ENCODE results near the gene ADCY9.

Gene ADCY9

DNA sequence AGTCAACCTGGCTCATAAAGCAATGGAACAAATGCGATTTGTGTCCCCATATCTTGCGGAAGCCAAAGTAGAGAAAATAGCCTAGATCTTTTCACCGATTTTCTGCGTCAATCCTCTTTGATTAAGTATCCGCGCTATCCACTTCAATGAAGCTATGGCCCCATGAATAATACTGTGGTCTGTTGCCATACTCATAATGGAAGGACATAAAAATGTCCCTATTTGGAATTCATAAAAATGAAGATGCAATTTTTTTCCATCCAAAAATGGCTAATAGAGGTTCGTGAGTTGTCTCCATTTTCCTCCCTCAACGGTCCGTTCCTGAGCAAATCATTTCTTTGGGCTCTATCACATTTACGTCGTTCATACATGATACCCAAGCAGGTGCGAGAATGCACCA is 25.4 kb upstream of the ADCY9 start:
- Histone ChIP-seq H3K9me3 (ENCODE audit: control insufficient read depth, insufficient read depth, low read depth, low read length) (peaks cover 13% of the 10 kb centered on the region), H3K27me3 (ENCODE audit: control insufficient read depth, insufficient read depth, low read length) (peaks cover 7% of the 10 kb centered on the region), H3K9ac (ENCODE audit: low read length) (no peak overlapping the region), H3K4me1 (ENCODE audit: control insufficient read depth, insufficient read depth, low read length) (no peaks in the 10 kb centered on the region), H3K27ac (ENCODE audit: low read depth, low read length) (no peak overlapping the region), H3K4me3 (ENCODE audit: low read depth, low read length) (no peak overlapping the region), H3K36me3 (ENCODE audit: control insufficient read depth, insufficient read depth, low read length) (no peaks in the 10 kb centered on the region)

DNA sequence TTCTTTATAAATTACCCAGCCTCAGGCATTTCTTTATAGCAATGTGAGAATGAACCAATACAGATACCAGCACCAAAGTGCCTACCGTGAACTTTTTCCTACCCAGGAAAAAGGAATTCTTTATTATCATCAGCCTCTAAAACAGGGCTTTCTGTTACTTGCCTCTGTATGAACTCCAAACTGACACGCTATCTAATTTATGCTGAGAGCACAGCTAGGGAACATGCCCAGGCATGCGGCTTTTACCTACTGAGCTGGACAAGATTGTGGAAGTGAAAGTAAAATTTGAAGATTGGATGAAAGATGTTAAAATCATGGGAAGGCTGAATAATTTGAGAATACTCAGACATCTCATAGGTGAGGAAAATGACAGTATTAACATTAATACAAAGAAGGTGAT is 24.4 kb upstream of the ADCY9 start:
- H3K9me3 ChIP-seq (ENCODE audit: control insufficient read depth, insufficient read depth, low read depth, low read length): peaks cover 13% of the 10 kb centered on the region
- 0 out of 2 replicates have a peak overlapping the region, but pooled peaks have one; percentile 16 for H3K27ac ChIP-seq (ENCODE audit: low read depth, low read length)
- 0 out of 2 replicates have a peak, but pooled peaks cover 4% of the 10 kb centered on the region for H3K4me1 ChIP-seq (ENCODE audit: control insufficient read depth, insufficient read depth, low read length)
- H3K9ac ChIP-seq (ENCODE audit: low read length): no peak overlapping the region
- peaks cover 16% of the 10 kb centered on the region for H3K27me3 ChIP-seq (ENCODE audit: control insufficient read depth, insufficient read depth, low read length)
- no peaks in the 10 kb centered on the region for H3K36me3 ChIP-seq (ENCODE audit: control insufficient read depth, insufficient read depth, low read length)
- H3K4me3 ChIP-seq (ENCODE audit: low read depth, low read length): no peak overlapping the region

DNA sequence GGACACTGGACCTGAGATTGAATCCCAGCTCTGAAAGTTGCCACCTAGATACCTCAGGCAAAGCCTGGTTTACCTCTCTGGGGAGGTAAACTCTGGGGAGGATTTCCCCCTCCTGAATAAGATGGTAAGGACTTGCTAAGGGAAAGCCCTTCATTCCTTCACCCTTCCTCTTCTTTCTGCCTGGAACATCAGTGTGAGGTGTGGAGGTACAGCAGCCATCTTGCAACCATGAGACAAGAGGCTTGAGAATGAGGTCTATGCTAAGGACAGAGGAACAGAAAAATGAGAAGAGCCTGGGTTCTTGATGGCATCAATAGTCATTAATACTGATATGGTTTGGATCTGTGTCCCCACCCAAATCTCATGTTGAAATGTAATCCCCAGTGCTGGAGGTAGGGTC is 23.7 kb upstream of the ADCY9 start:
- Histone ChIP-seq H3K4me1 (ENCODE audit: control insufficient read depth, insufficient read depth, low read length) (0 out of 2 replicates have a peak, but pooled peaks cover 4% of the 10 kb centered on the region), H3K9me3 (ENCODE audit: control insufficient read depth, insufficient read depth, low read depth, low read length) (peaks cover 13% of the 10 kb centered on the region), H3K4me3 (ENCODE audit: low read depth, low read length) (no peak overlapping the region), H3K27ac (ENCODE audit: low read depth, low read length) (no peak overlapping the region), H3K36me3 (ENCODE audit: control insufficient read depth, insufficient read depth, low read length) (no peaks in the 10 kb centered on the region), H3K9ac (ENCODE audit: low read length) (no peak overlapping the region), H3K27me3 (ENCODE audit: control insufficient read depth, insufficient read depth, low read length) (peaks cover 23% of the 10 kb centered on the region)

DNA sequence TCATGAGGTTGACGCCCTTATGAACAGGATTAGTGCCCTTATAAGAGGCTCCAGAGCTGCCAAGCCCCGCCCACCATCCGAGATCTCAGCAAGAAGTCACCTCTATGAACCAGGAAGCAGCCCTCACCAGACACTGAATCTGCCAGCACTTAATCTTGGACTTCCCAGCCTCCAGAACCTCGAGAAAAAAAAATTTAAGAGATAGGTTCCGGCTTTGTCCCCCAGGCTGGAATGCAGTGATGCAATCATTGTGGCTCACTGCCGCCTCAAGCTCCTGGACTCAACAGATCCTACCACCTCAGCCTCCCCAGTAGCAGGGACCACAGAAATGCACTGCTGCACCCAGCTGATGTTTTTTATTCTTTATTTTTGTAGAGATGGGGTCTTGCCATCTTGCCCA is 22.5 kb upstream of the ADCY9 start:
- Histone ChIP-seq H3K4me1 (ENCODE audit: control insufficient read depth, insufficient read depth, low read length) (peaks cover 12% of the 10 kb centered on the region), H3K27ac (ENCODE audit: low read depth, low read length) (no peak overlapping the region), H3K4me3 (ENCODE audit: low read depth, low read length) (no peak overlapping the region), H3K9me3 (ENCODE audit: control insufficient read depth, insufficient read depth, low read depth, low read length) (peaks cover 13% of the 10 kb centered on the region), H3K9ac (ENCODE audit: low read length) (no peak overlapping the region), H3K36me3 (ENCODE audit: control insufficient read depth, insufficient read depth, low read length) (no peaks in the 10 kb centered on the region), H3K27me3 (ENCODE audit: control insufficient read depth, insufficient read depth, low read length) (peaks cover 33% of the 10 kb centered on the region)

DNA sequence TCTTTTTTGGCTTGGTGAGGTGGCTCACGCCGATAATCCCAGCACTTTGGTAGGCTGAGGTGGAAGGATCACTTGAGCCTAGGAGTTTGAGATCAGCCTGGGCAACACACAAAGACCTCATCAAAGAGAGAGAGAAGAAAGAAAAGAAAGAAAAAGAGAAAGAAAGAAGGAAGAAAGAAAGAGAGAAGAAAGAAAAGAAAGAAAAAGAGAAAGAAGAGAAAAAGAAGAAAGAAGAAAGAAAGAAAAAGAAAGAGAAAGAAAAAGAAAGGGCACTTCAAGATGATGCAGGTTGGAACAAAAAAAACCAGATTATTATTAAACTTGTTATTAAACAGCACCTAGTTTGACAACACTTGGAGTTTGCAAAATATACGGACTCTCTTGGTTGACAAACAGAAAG is 21.2 kb upstream of the ADCY9 start:
- Histone ChIP-seq H3K36me3 (ENCODE audit: control insufficient read depth, insufficient read depth, low read length) (no peaks in the 10 kb centered on the region), H3K27ac (ENCODE audit: low read depth, low read length) (no peak overlapping the region), H3K4me1 (ENCODE audit: control insufficient read depth, insufficient read depth, low read length) (peaks cover 16% of the 10 kb centered on the region), H3K9ac (ENCODE audit: low read length) (no peak overlapping the region), H3K9me3 (ENCODE audit: control insufficient read depth, insufficient read depth, low read depth, low read length) (peaks cover 13% of the 10 kb centered on the region), H3K27me3 (ENCODE audit: control insufficient read depth, insufficient read depth, low read length) (peaks cover 46% of the 10 kb centered on the region), H3K4me3 (ENCODE audit: low read depth, low read length) (no peak overlapping the region)

DNA sequence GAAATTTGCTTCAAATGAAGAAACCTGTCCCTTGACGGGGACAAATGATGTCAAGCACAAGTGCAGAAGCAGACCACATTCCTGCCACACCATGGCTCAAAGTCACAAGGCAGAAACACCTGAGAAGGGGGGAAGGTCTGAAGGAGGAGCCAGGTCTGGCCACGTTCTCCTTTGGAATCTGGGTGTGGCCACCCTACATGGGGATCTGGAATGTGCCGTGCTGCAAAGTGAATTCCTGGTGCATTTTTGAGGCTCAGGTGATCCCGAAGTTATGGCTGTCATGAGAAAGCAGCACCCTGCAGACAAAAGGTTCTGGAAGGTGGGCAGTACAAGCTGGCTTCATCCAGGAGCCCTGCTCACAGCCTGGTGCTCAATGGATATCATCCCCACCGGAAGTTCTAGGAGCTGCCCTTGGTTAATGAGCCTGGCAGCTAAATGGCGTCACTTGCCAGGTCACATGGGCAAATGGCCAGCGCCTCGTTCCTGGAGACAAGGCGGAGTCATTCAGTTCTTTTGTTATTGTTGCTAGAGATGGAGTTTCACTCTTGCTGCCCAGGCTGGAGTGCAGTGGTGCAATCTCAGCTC is 20.1 kb upstream of the ADCY9 start:
- H3K9me3 ChIP-seq (ENCODE audit: control insufficient read depth, insufficient read depth, low read depth, low read length): peaks cover 13% of the 10 kb centered on the region
- H3K36me3 ChIP-seq (ENCODE audit: control insufficient read depth, insufficient read depth, low read length): no peaks in the 10 kb centered on the region
- peaks cover 54% of the 10 kb centered on the region for H3K27me3 ChIP-seq (ENCODE audit: control insufficient read depth, insufficient read depth, low read length)
- peaks cover 16% of the 10 kb centered on the region for H3K4me1 ChIP-seq (ENCODE audit: control insufficient read depth, insufficient read depth, low read length)
- no peak overlapping the region for H3K9ac ChIP-seq (ENCODE audit: low read length)
- no peak overlapping the region for H3K27ac ChIP-seq (ENCODE audit: low read depth, low read length)
- no peak overlapping the region for H3K4me3 ChIP-seq (ENCODE audit: low read depth, low read length)

DNA sequence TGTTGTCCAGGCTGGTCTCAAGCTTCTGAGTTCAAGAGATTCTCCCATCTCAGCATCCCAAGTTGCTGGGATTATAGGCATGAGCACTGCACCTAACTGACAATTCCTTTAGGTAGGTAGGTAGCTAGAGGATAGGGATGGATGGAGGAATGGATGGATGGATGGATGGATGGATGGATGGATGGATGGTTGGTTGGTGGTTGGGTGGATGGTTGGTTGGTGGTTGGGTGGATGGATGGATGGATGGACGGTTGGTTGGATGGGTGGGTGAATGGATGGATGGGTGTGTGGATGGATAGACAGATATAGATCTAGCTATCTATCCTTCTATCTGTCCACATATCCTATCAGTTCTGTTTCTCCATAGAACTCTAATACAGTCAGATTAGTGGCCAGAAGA is 19.3 kb upstream of the ADCY9 start:
- H3K4me1 ChIP-seq (ENCODE audit: control insufficient read depth, insufficient read depth, low read length): peaks cover 16% of the 10 kb centered on the region
- H3K9ac ChIP-seq (ENCODE audit: low read length): no peak overlapping the region
- peaks cover 60% of the 10 kb centered on the region for H3K27me3 ChIP-seq (ENCODE audit: control insufficient read depth, insufficient read depth, low read length)
- no peak overlapping the region for H3K27ac ChIP-seq (ENCODE audit: low read depth, low read length)
- H3K9me3 ChIP-seq (ENCODE audit: control insufficient read depth, insufficient read depth, low read depth, low read length): peaks cover 13% of the 10 kb centered on the region; the same call in 1 of the 2 replicates
- no peak overlapping the region for H3K4me3 ChIP-seq (ENCODE audit: low read depth, low read length)
- H3K36me3 ChIP-seq (ENCODE audit: control insufficient read depth, insufficient read depth, low read length): no peaks in the 10 kb centered on the region

DNA sequence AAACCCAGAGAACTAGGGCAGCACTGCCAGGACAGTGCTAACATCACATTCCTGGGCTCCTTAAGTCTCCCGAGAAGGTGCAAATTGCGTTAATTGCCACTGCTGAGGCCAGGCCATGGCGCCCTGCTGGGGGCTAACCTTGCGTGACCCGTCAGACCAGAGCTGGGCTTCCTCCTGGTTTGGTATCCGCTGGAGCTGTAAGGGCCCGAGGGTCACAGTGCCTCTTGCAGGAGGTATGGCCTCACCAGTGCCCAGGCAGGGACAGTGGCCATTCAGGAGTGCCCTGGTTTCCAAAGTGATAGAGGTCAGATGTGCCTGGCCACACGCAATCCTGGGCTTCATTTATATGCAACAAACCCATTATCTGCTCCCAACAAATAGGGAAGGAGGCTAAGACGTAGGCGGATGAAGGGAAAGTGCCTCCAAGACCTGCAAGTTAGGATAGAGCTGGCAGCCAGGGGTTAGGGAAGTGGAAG is 17.7 kb upstream of the ADCY9 start:
- Histone ChIP-seq H3K9ac (ENCODE audit: low read length) (no peak overlapping the region), H3K4me1 (ENCODE audit: control insufficient read depth, insufficient read depth, low read length) (peaks cover 16% of the 10 kb centered on the region), H3K36me3 (ENCODE audit: control insufficient read depth, insufficient read depth, low read length) (no peaks in the 10 kb centered on the region), H3K9me3 (ENCODE audit: control insufficient read depth, insufficient read depth, low read depth, low read length) (peaks cover 4% of the 10 kb centered on the region; the same call in 1 of the 2 replicates), H3K27me3 (ENCODE audit: control insufficient read depth, insufficient read depth, low read length) (peaks cover 72% of the 10 kb centered on the region), H3K4me3 (ENCODE audit: low read depth, low read length) (no peak overlapping the region), H3K27ac (ENCODE audit: low read depth, low read length) (no peak overlapping the region)

DNA sequence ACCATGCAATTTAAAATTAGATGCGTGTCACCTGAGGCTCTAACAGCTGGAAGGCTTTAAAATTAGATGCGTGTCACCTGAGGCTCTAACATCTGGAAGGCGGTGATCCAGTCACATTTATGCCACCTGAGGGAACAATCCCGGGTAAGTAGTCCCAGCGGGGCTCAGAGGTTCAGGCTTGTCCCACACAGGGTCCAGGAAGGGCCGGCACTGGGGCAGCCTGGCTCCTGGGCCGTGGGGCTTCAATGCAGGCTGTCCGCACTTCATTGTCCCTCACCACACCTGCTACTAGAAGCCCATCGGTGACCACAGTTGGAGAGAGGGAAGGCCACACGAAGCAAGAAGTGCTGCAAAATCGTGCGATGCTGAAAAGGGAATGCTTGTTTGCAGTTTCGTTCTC is 15.4 kb upstream of the ADCY9 start:
- H3K36me3 ChIP-seq (ENCODE audit: control insufficient read depth, insufficient read depth, low read length): no peaks in the 10 kb centered on the region

DNA sequence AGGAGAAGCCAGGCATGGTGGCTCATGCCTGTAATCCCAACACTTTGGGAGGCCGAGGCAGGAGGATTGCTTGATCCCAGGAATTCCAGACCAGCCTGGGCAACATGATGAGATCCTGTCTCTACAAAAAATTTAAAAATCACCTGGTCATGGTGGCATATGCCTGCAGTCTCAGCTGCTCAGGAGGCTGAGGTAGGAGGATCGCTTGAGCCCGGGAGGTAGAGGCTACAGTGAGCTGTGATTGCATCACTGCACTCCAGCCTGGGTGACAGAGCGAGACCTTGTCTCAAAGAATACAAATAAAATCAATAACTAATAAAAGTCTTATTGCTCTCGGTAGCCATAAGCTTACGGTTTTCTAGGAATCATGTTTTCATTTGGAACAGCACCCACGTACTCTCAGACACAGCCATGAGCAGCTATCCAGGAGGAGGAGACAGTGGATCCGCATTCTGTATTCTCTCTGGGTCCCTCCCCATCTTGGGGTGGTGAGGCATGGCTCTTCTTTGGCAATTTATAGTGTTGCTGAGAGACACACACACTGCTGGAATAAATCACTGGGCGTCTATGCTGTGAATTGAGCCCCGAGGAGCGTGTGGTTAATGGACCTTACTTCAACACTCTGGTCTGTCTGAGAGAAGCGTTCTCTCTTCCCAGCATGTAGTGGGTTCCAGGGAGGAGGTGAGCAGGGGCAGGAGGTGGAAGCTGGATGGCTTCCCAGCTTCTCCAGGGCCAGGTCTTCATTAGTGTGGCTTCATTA is 8.5 kb upstream of the ADCY9 start:
- Histone ChIP-seq H3K27ac (ENCODE audit: low read depth, low read length) (no peak overlapping the region), H3K4me1 (ENCODE audit: control insufficient read depth, insufficient read depth, low read length) (no peaks in the 10 kb centered on the region), H3K36me3 (ENCODE audit: control insufficient read depth, insufficient read depth, low read length) (no peaks in the 10 kb centered on the region), H3K9me3 (ENCODE audit: control insufficient read depth, insufficient read depth, low read depth, low read length) (no peaks in the 10 kb centered on the region), H3K9ac (ENCODE audit: low read length) (no peak overlapping the region), H3K4me3 (ENCODE audit: low read depth, low read length) (no peak overlapping the region), H3K27me3 (ENCODE audit: control insufficient read depth, insufficient read depth, low read length) (peaks cover 25% of the 10 kb centered on the region)

More for the DNA sequence above, 15.4 kb upstream of the ADCY9 start:
- Histone ChIP-seq H3K4me1 (ENCODE audit: control insufficient read depth, insufficient read depth, low read length) (peaks cover 16% of the 10 kb centered on the region), H3K27me3 (ENCODE audit: control insufficient read depth, insufficient read depth, low read length) (peaks cover 69% of the 10 kb centered on the region), H3K9me3 (ENCODE audit: control insufficient read depth, insufficient read depth, low read depth, low read length) (no peaks in the 10 kb centered on the region), H3K9ac (ENCODE audit: low read length) (no peak overlapping the region), H3K27ac (ENCODE audit: low read depth, low read length) (no peak overlapping the region), H3K4me3 (ENCODE audit: low read depth, low read length) (no peak overlapping the region)

DNA sequence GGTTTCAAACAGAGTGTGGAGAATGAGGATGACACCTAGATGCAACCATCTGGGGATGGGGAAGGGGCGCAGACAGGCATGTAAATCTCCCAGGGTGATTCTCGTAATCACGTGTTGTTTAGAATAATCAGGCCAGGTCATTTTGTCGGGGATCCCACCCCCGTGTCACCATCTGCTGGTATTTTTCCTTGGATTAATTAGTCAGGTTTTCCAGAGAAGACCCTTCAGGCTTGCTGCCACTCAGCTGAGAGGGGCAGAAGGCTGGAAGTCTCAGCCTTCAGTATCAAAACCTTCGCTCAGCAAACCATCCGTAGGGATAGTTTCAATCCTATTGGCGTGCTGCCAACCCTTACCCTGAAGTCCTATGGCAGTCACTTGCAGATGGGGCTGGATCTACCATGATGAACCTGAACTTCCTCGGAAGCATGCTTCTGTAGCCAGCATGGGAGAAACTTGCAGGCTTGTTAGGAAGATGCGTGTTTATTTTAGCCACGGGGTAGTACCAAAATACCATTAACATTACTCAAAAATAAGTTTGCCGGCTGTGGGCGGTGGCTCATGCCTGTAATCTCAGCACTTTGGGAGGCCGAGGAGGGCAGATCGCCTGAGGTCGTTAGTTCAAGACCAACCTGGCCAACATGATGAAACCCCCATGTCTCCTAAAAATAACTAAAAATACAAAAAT is 7.5 kb upstream of the ADCY9 start:
- Histone ChIP-seq H3K4me3 (ENCODE audit: low read depth, low read length) (no peak overlapping the region), H3K36me3 (ENCODE audit: control insufficient read depth, insufficient read depth, low read length) (no peaks in the 10 kb centered on the region), H3K27ac (ENCODE audit: low read depth, low read length) (no peak overlapping the region), H3K27me3 (ENCODE audit: control insufficient read depth, insufficient read depth, low read length) (peaks cover 26% of the 10 kb centered on the region), H3K9ac (ENCODE audit: low read length) (no peak overlapping the region), H3K4me1 (ENCODE audit: control insufficient read depth, insufficient read depth, low read length) (no peaks in the 10 kb centered on the region), H3K9me3 (ENCODE audit: control insufficient read depth, insufficient read depth, low read depth, low read length) (no peaks in the 10 kb centered on the region)
